Mesendoderm (in vitro differentiated cells): ENCODE measurements around the gene PGM1.
A peak's percentile ranks its signal among the peaks of the same experiment; 100 is the strongest.

ENCODE experiments used
- DNase-seq: peaks from one replicate; pipeline ENCODE4 v3.0.0; 2013
- H2AK5ac ChIP-seq: 2 replicates; pipeline ENCODE4 v1.6.1; 2013; ENCODE audit warnings: low read length, inconsistent platforms
- H2BK120ac ChIP-seq: 2 replicates; pipeline ENCODE4 v1.6.1; 2013; ENCODE audit warnings: low read depth, mild to moderate bottlenecking, low read length, moderate library complexity, mixed read lengths
- H2BK15ac ChIP-seq: replicated peaks from 2 replicates; pipeline ENCODE4 v1.6.1; 2013; ENCODE audit warnings: low read depth, mild to moderate bottlenecking, moderate library complexity
- H2BK5ac ChIP-seq: 2 replicates; pipeline ENCODE4 v1.6.1; 2013; ENCODE audit warnings: low read length, inconsistent platforms
- H3K18ac ChIP-seq: 2 replicates; pipeline ENCODE4 v1.6.1; 2013; ENCODE audit warnings: mild to moderate bottlenecking, low read length, mixed read lengths
- H3K23ac ChIP-seq: one replicate; pipeline ENCODE4 v1.6.1; 2013; ENCODE audit warnings: low read length
- H3K27ac ChIP-seq: 2 replicates; pipeline ENCODE4 v1.5.1; 2013; ENCODE audit warnings: low read depth, mild to moderate bottlenecking, inconsistent platforms, low read length, moderate library complexity
- H3K27me3 ChIP-seq: 2 replicates; pipeline ENCODE4 v1.6.1; 2013; ENCODE audit warnings: low read length, control low read depth, mild to moderate bottlenecking, inconsistent platforms; ENCODE audit not compliant: insufficient read depth, poor library complexity
- H3K36me3 ChIP-seq: 2 replicates; pipeline ENCODE4 v1.6.1; 2013; ENCODE audit warnings: low read length, inconsistent platforms; ENCODE audit not compliant: control insufficient read depth, insufficient read depth
- H3K4ac ChIP-seq: one replicate; pipeline ENCODE4 v1.6.1; 2013; ENCODE audit warnings: low read depth, mild to moderate bottlenecking, low read length, moderate library complexity
- H3K4me1 ChIP-seq: 2 replicates; pipeline ENCODE4 v1.6.1; 2013; ENCODE audit warnings: low read depth, low read length, inconsistent platforms; ENCODE audit not compliant: control insufficient read depth
- H3K4me2 ChIP-seq: 2 replicates; pipeline ENCODE4 v1.6.1; 2013; ENCODE audit warnings: low read length
- H3K4me3 ChIP-seq: 2 replicates; pipeline ENCODE4 v1.5.1; 2013; ENCODE audit warnings: mild to moderate bottlenecking, low read length
- H3K56ac ChIP-seq: one replicate; pipeline ENCODE4 v1.6.1; 2013; ENCODE audit warnings: low read length
- H3K79me1 ChIP-seq: 2 replicates; pipeline ENCODE4 v1.6.1; 2013; ENCODE audit warnings: low read length, inconsistent platforms
- H3K79me2 ChIP-seq: 2 replicates; pipeline ENCODE4 v1.6.1; 2013; ENCODE audit warnings: mild to moderate bottlenecking, low read length; ENCODE audit not compliant: control insufficient read depth, insufficient read depth
- H3K9ac ChIP-seq: 2 replicates; pipeline ENCODE4 v1.6.1; 2013; ENCODE audit warnings: low read length, inconsistent platforms
- H4K5ac ChIP-seq: one replicate; pipeline ENCODE4 v1.6.1; 2013; ENCODE audit warnings: low read length
- H4K8ac ChIP-seq: one replicate; pipeline ENCODE4 v1.6.1; 2013; ENCODE audit warnings: low read depth, mild to moderate bottlenecking, control low read depth, low read length, moderate library complexity
- WGBS: extraction: QIAGEN DNeasy Blood & Tissue Kit; methylation state at CpG from one replicate; pipeline ENCODE4 v1.1.7; 2013; ENCODE audit warnings: low lambda C conversion rate, missing lambda C conversion rate; ENCODE audit not compliant: insufficient coverage; ENCODE audit errors: extremely low coverage; 5-methylcytosine and 5-hydroxymethylcytosine counted together

The PGM1 gene

GRCh38 chr1:63601912-63602311, 8.7 kb downstream of the PGM1 start:
- no peak overlapping the region for H3K4ac ChIP-seq
- no peak overlapping the region for H3K9ac ChIP-seq
- H4K5ac ChIP-seq, result no peak overlapping the region
- H3K18ac ChIP-seq, result peak overlapping the region; percentile 64
- no peak overlapping the region for H3K56ac ChIP-seq
- no peak overlapping the region for H3K27ac ChIP-seq
- WGBS, result no CpG with 5 or more reads among the region's 1 CpG
- H2BK15ac ChIP-seq, result no peak overlapping the region
- peaks cover 16% of the 10 kb centered on the region for H3K79me1 ChIP-seq
- no peak overlapping the region for H3K4me2 ChIP-seq
- H3K23ac ChIP-seq, result no peak overlapping the region
- H3K4me1 ChIP-seq, result peaks cover 12% of the 10 kb centered on the region
- H4K8ac ChIP-seq, result no peak overlapping the region
- no peak overlapping the region for H2BK5ac ChIP-seq
- peaks cover 6% of the 10 kb centered on the region for H3K79me2 ChIP-seq
- H2BK120ac ChIP-seq, result no peak overlapping the region
- no peak overlapping the region for H2AK5ac ChIP-seq
- H3K27me3 ChIP-seq, result no peaks in the 10 kb centered on the region
- peaks cover 1% of the 10 kb centered on the region for H3K36me3 ChIP-seq
- DNase-seq, result no peak
- no peak overlapping the region for H3K4me3 ChIP-seq

- peaks cover 1% of the 10 kb centered on the region for H3K36me3 ChIP-seq
- no peak overlapping the region for H3K23ac ChIP-seq
- H3K4me2 ChIP-seq, result no peak overlapping the region
- no peak overlapping the region for H4K5ac ChIP-seq
- no peak overlapping the region for H3K56ac ChIP-seq
- H3K27ac ChIP-seq, result no peak overlapping the region
- H2BK120ac ChIP-seq, result no peak overlapping the region
- peaks cover 3% of the 10 kb centered on the region for H3K79me2 ChIP-seq
- no peak overlapping the region for H4K8ac ChIP-seq
- no peak overlapping the region for H3K4me3 ChIP-seq
- peaks cover 13% of the 10 kb centered on the region for H3K79me1 ChIP-seq
- H3K4ac ChIP-seq, result no peak overlapping the region
- H2AK5ac ChIP-seq, result no peak overlapping the region
- H2BK15ac ChIP-seq, result no peak overlapping the region
- H3K9ac ChIP-seq, result no peak overlapping the region
- WGBS, result no CpG with 5 or more reads among the region's 5 CpGs
- H3K18ac ChIP-seq, result peak overlapping the region; percentile 19
- H3K4me1 ChIP-seq, result peaks cover 12% of the 10 kb centered on the region
- no peak overlapping the region for H2BK5ac ChIP-seq
- peak; percentile 54 for DNase-seq
- H3K27me3 ChIP-seq, result no peaks in the 10 kb centered on the region
Observed at GRCh38 chr1:63602629-63603028, 9.4 kb downstream of the PGM1 start.

- H2BK5ac ChIP-seq, result no peak overlapping the region
- H3K79me1 ChIP-seq, result peaks cover 10% of the 10 kb centered on the region
- no peak overlapping the region for H2AK5ac ChIP-seq
- H3K4me1 ChIP-seq, result peaks cover 12% of the 10 kb centered on the region
- no peak overlapping the region for H3K4ac ChIP-seq
- H2BK120ac ChIP-seq, result no peak overlapping the region
- H3K27ac ChIP-seq, result no peak overlapping the region
- H3K18ac ChIP-seq, result no peak overlapping the region
- H3K23ac ChIP-seq, result no peak overlapping the region
- WGBS, result no CpG with 5 or more reads among the region's 3 CpGs
- H4K8ac ChIP-seq, result no peak overlapping the region
- no peaks in the 10 kb centered on the region for H3K36me3 ChIP-seq
- H3K9ac ChIP-seq, result no peak overlapping the region
- H3K27me3 ChIP-seq, result no peaks in the 10 kb centered on the region
- no peak overlapping the region for H3K56ac ChIP-seq
- H4K5ac ChIP-seq, result no peak overlapping the region
- H3K4me3 ChIP-seq, result no peak overlapping the region
- DNase-seq, result no peak
- H2BK15ac ChIP-seq, result no peak overlapping the region
- peaks cover 3% of the 10 kb centered on the region for H3K79me2 ChIP-seq
- no peak overlapping the region for H3K4me2 ChIP-seq
Observed at GRCh38 chr1:63603810-63604209, 10.6 kb downstream of the PGM1 start.

- peaks cover 13% of the 10 kb centered on the region for H3K79me1 ChIP-seq
- no peak overlapping the region for H3K23ac ChIP-seq
- no peak overlapping the region for H4K5ac ChIP-seq
- peaks cover 4% of the 10 kb centered on the region for H3K4me1 ChIP-seq
- H3K9ac ChIP-seq, result no peak overlapping the region
- H3K56ac ChIP-seq, result no peak overlapping the region
- H2BK15ac ChIP-seq, result no peak overlapping the region
- no peak overlapping the region for H3K4ac ChIP-seq
- no peak for DNase-seq
- H3K4me3 ChIP-seq, result no peak overlapping the region
- no peak overlapping the region for H2AK5ac ChIP-seq
- H3K18ac ChIP-seq, result no peak overlapping the region
- no peak overlapping the region for H4K8ac ChIP-seq
- WGBS, result no CpG with 5 or more reads among the region's 7 CpGs
- no peak overlapping the region for H2BK120ac ChIP-seq
- H3K27ac ChIP-seq, result no peak overlapping the region
- no peaks in the 10 kb centered on the region for H3K36me3 ChIP-seq
- H3K27me3 ChIP-seq, result no peaks in the 10 kb centered on the region
- H2BK5ac ChIP-seq, result no peak overlapping the region
- H3K4me2 ChIP-seq, result no peak overlapping the region
- H3K79me2 ChIP-seq, result peaks cover 3% of the 10 kb centered on the region
Observed at GRCh38 chr1:63607322-63607721, 14.1 kb downstream of the PGM1 start.

GRCh38 chr1:63611231-63611630, 18.0 kb downstream of the PGM1 start:
- Histone ChIP-seq H3K4me1 (peaks cover 13% of the 10 kb centered on the region), H2BK15ac (no peak overlapping the region), H3K36me3 (no peaks in the 10 kb centered on the region), H3K18ac (peak overlapping the region; percentile 18), H3K4ac (no peak overlapping the region), H4K5ac (no peak overlapping the region), H3K27ac (no peak overlapping the region), H3K27me3 (no peaks in the 10 kb centered on the region), H3K9ac (no peak overlapping the region), H2AK5ac (no peak overlapping the region), H3K4me3 (no peak overlapping the region), H4K8ac (no peak overlapping the region), H3K23ac (no peak overlapping the region), H3K56ac (no peak overlapping the region), H2BK120ac (no peak overlapping the region), H3K79me1 (peaks cover 7% of the 10 kb centered on the region), H3K79me2 (no peaks in the 10 kb centered on the region), H3K4me2 (no peak overlapping the region), H2BK5ac (no peak overlapping the region)
- DNase-seq, result peak; percentile 48
- no CpG with 5 or more reads among the region's 3 CpGs for WGBS

- peak overlapping the region; percentile 32 for H2AK5ac ChIP-seq
- peaks cover 13% of the 10 kb centered on the region for H3K4me1 ChIP-seq
- no peak overlapping the region for H4K5ac ChIP-seq
- H3K27ac ChIP-seq, result peak overlapping the region; percentile 39
- peak overlapping the region; percentile 20 for H3K9ac ChIP-seq
- H2BK120ac ChIP-seq, result no peak overlapping the region
- H3K4ac ChIP-seq, result no peak overlapping the region
- no peak overlapping the region for H3K23ac ChIP-seq
- H3K79me1 ChIP-seq, result peaks cover 7% of the 10 kb centered on the region
- no peaks in the 10 kb centered on the region for H3K36me3 ChIP-seq
- H2BK15ac ChIP-seq, result no peak overlapping the region
- H3K18ac ChIP-seq, result peak overlapping the region; percentile 89
- no peak for DNase-seq
- H3K27me3 ChIP-seq, result no peaks in the 10 kb centered on the region
- no peak overlapping the region for H4K8ac ChIP-seq
- H3K79me2 ChIP-seq, result no peaks in the 10 kb centered on the region
- no peak overlapping the region for H3K4me2 ChIP-seq
- WGBS, result no CpG with 5 or more reads among the region's 4 CpGs
- H2BK5ac ChIP-seq, result peak overlapping the region; percentile 5
- peak overlapping the region; percentile 19 for H3K56ac ChIP-seq
- no peak overlapping the region for H3K4me3 ChIP-seq
Observed at GRCh38 chr1:63612564-63612963, 19.4 kb downstream of the PGM1 start.
